HUES48 (cell line): ENCODE data around the gene PMPCA.

Experiments
- H3K27ac ChIP-seq: one replicate; pipeline ENCODE4 v1.7.0; 2013; ENCODE audit warnings: low read depth, low read length, inconsistent platforms
- H3K27me3 ChIP-seq: 2 replicates; pipeline ENCODE4 v1.6.1; 2013; ENCODE audit warnings: mild to moderate bottlenecking, low read length; ENCODE audit not compliant: control insufficient read depth, insufficient read depth
- H3K36me3 ChIP-seq: 2 replicates; pipeline ENCODE4 v1.6.1; 2013; ENCODE audit warnings: low read length; ENCODE audit not compliant: control insufficient read depth, insufficient read depth
- H3K4me1 ChIP-seq: 2 replicates; pipeline ENCODE4 v1.6.1; 2013; ENCODE audit warnings: mild to moderate bottlenecking, low read length; ENCODE audit not compliant: control insufficient read depth, insufficient read depth
- H3K4me3 ChIP-seq: 2 replicates; pipeline ENCODE4 v1.5.1; 2013; ENCODE audit warnings: mild to moderate bottlenecking, low read depth, low read length
- H3K9ac ChIP-seq: 2 replicates; pipeline ENCODE4 v1.6.1; 2013; ENCODE audit warnings: mild to moderate bottlenecking, low read depth, low read length, moderate library complexity
- H3K9me3 ChIP-seq: 2 replicates; pipeline ENCODE4 v1.6.1; 2013; ENCODE audit warnings: low read length; ENCODE audit not compliant: control insufficient read depth, insufficient read depth

The PMPCA gene

DNA sequence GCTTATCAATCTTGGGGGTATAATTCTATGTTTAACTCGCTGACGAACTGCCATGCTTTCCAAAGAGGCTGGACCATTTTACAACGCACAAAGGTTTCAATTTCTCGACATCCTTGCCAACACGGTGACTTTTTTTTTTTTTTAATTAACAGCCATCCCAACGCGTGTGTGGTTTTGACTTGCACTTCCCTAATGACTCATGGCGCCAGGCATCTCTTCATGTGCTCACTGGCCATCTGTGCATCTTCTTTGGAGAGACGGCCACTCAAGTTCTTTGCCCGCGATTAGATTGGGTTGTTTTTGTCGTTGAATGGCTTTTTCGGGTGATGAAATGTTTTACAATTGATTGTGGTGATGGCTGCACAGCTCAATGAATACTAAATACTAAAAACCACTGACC is 24.4 kb upstream of the PMPCA start:
- no peaks in the 10 kb centered on the region for H3K27me3 ChIP-seq
- H3K4me1 ChIP-seq: no peaks in the 10 kb centered on the region
- no peaks in the 10 kb centered on the region for H3K9me3 ChIP-seq
- H3K4me3 ChIP-seq: no peak overlapping the region
- no peak overlapping the region for H3K9ac ChIP-seq
- no peak overlapping the region for H3K27ac ChIP-seq
- H3K36me3 ChIP-seq: peaks cover 90% of the 10 kb centered on the region

GRCh38 chr9:136387217-136387616 is 23.2 kb upstream of the PMPCA start:
- H3K4me3 ChIP-seq: no peak overlapping the region
- H3K9ac ChIP-seq: no peak overlapping the region
- no peaks in the 10 kb centered on the region for H3K9me3 ChIP-seq
- peaks cover 90% of the 10 kb centered on the region for H3K36me3 ChIP-seq
- no peaks in the 10 kb centered on the region for H3K27me3 ChIP-seq
- no peak overlapping the region for H3K27ac ChIP-seq
- no peaks in the 10 kb centered on the region for H3K4me1 ChIP-seq

DNA sequence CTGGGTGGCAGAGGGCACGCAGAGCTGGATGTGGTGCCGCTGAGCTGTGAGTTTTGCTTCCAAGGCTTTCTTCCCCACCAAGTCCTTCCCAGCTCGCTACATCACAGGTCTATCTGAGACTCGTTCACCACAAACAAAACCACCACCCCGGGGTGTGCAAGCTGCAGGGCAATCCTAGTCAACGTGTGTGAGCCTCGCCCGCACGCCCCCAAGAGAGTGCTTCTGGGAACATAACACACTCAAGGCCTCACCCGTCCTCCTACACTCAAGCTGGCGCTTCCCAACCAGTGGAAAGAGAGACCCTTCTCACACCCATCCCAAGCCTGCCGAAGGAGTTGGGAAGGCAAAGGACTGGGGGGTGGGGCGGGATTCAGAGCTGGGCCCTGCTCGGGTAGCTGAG is 21.1 kb upstream of the PMPCA start:
- no peaks in the 10 kb centered on the region for H3K27me3 ChIP-seq
- H3K27ac ChIP-seq: no peak overlapping the region
- H3K9ac ChIP-seq: no peak overlapping the region
- H3K9me3 ChIP-seq: no peaks in the 10 kb centered on the region
- no peak overlapping the region for H3K4me3 ChIP-seq
- no peaks in the 10 kb centered on the region for H3K4me1 ChIP-seq
- H3K36me3 ChIP-seq: peaks cover 91% of the 10 kb centered on the region

DNA sequence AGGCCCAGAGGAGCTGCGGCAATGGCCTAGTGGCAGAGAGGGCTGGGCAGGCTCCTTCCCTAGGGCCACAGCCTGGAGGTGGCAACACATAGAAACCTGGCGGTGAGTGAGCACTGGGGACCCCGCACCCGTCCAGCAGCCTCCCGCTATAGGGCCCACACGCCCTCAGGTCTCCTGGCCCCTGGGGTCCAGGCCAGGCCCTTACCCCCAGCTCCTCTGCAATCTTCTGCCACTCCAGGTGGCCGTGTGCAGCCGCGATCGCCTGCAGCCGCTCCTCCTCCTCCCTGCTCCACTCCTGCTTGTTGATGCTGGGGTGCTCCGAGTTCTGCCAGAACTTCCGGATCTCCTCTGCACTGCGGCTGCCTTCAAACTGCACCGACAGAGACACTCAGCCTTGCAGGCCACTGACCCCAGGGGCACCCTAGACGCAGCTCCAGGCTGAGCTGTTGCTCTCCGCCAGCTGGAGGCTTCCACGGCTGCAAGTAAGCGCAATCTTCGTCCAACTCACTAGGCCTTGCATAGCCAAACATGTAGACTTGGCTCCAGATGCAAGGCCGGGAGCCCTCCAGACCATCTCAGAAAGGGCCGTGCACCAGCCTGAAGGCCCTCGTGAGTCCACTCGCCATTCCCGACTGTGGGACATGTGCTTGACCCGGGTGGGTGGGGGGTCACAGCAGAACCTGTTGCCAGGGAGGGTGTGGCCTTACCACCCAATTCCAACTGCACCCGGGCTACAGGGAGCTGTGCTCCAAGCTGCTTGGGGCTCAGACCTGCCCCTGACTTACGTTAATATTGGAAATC is 18.5 kb upstream of the PMPCA start:
- Histone ChIP-seq H3K4me3 (no peak overlapping the region), H3K27me3 (no peaks in the 10 kb centered on the region), H3K9me3 (no peaks in the 10 kb centered on the region), H3K27ac (no peak overlapping the region), H3K9ac (no peak overlapping the region), H3K4me1 (no peaks in the 10 kb centered on the region), H3K36me3 (peaks cover 95% of the 10 kb centered on the region)

DNA sequence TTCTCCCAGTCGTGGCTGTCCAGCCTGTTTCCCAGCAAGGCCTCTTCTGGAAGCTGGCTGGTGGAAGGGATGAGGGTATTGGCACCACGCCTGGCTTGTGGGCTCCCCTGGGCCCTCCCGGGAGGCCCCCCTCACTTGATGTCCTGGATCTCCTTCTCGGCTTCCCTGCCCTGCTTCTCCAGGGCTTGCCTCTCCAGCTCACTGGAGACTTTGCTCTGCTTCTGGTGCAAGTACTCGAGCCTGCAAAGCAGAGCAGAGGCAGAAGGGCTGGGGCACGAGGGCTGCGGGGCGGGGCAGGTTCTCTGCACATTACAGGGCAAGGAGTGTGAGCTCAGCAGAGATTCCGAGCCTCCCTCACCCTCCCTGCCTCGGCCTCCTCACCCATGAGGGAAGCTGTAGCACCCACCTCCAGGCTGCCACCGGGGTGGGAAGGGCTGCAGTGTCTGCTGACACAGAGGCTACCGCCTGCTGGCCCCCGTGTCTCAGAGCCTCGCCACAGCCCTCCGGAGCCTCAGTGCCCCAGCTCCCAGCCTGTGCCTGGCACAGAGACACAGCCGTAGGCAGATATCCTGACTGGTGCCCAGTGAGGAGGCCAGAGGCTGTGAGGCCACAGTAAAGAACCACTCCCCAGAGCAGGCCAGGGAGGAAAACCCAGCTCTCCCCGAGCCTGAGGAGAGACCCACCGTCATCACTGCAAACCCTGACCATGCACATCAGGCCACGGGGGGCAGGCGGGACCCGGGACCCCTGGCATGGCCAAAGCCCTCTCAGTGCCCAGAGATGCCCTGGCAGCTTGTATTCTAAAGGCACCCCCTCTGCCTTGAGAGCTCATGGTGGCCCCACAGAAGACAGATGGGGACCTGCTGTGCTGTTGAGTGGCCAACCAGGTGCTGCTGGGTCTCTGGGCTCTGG is 17.7 kb upstream of the PMPCA start:
- H3K9ac ChIP-seq: no peak overlapping the region
- no peaks in the 10 kb centered on the region for H3K27me3 ChIP-seq
- H3K9me3 ChIP-seq: no peaks in the 10 kb centered on the region
- no peaks in the 10 kb centered on the region for H3K4me1 ChIP-seq
- H3K36me3 ChIP-seq: peaks cover 93% of the 10 kb centered on the region
- H3K4me3 ChIP-seq: no peak overlapping the region
- H3K27ac ChIP-seq: no peak overlapping the region

DNA sequence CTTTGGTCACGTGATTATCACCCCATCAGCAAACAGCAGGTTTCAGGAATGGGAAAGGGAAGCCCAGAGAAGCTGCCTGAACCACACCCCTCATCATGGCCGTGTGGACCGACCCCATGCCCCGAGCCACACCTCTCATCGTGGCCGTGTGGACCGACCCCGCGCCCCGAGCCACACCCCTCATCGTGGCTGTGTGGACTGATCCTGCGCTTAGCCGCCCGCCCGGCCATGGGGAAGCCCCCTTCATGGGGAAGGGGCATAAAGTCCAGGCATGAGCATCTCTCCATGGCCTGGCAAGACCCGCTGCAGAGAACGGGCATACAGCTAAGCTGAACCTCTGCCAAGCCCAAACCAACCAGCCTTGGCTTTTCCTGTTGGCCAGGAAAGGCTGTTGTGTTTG is 16.9 kb upstream of the PMPCA start:
- no peaks in the 10 kb centered on the region for H3K27me3 ChIP-seq
- no peaks in the 10 kb centered on the region for H3K4me1 ChIP-seq
- H3K4me3 ChIP-seq: no peak overlapping the region
- no peak overlapping the region for H3K9ac ChIP-seq
- no peaks in the 10 kb centered on the region for H3K9me3 ChIP-seq
- no peak overlapping the region for H3K27ac ChIP-seq
- H3K36me3 ChIP-seq: peaks cover 93% of the 10 kb centered on the region

- H3K27ac ChIP-seq: no peak overlapping the region
- no peaks in the 10 kb centered on the region for H3K27me3 ChIP-seq
- no peaks in the 10 kb centered on the region for H3K9me3 ChIP-seq
- H3K4me1 ChIP-seq: peaks cover 5% of the 10 kb centered on the region; the same call in 1 of the 2 replicates
- peaks cover 88% of the 10 kb centered on the region for H3K36me3 ChIP-seq
- no peak overlapping the region for H3K4me3 ChIP-seq
- no peak overlapping the region for H3K9ac ChIP-seq
Measured at GRCh38 chr9:136394312-136395019, 16.0 kb upstream of the PMPCA start.

DNA sequence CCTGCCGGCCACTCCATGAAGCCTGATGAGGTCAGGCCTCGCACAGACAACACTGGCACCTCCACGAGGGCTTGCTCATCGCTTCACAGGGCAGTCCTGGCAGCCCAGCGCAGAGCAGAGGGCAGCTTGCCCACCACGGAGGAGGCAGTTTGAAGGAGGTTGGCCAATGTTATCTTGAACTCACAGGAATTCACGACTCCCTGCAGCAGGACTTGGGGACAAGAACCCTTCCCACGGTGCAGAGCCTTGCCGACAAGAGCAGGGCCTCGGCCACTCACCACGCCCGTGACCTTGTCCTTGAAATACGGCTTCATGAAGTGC is 15.5 kb upstream of the PMPCA start:
- no peak overlapping the region for H3K27ac ChIP-seq

GRCh38 chr9:136395345-136396218 is 14.9 kb upstream of the PMPCA start:
- Histone ChIP-seq H3K36me3 (peaks cover 78% of the 10 kb centered on the region), H3K27me3 (no peaks in the 10 kb centered on the region), H3K9me3 (no peaks in the 10 kb centered on the region), H3K27ac (no peak overlapping the region), H3K4me3 (no peak overlapping the region), H3K9ac (no peak overlapping the region), H3K4me1 (peaks cover 7% of the 10 kb centered on the region; the same call in 1 of the 2 replicates)

More for the DNA sequence above, 15.5 kb upstream of the PMPCA start:
- Histone ChIP-seq H3K9me3 (no peaks in the 10 kb centered on the region), H3K9ac (no peak overlapping the region), H3K36me3 (peaks cover 82% of the 10 kb centered on the region), H3K4me3 (no peak overlapping the region), H3K27me3 (no peaks in the 10 kb centered on the region), H3K4me1 (peaks cover 5% of the 10 kb centered on the region; the same call in 1 of the 2 replicates)

DNA sequence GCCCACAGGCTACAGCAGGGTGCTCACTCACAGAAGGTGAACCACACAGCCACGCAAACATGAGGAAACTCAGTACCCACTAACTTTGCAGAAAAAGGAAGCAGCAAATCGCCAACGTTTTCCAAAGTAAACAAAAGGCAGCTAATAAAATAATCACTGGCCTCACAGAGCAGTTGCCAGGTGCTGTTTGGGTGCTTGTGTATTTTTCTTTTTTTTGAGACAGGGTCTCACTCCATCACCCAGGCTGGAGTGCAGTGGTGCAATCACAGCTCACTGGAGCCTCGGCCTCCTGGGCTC is 14.3 kb upstream of the PMPCA start:
- H3K4me1 ChIP-seq: peaks cover 7% of the 10 kb centered on the region; the same call in 1 of the 2 replicates
- H3K27me3 ChIP-seq: no peaks in the 10 kb centered on the region
- no peak overlapping the region for H3K27ac ChIP-seq
- H3K36me3 ChIP-seq: peaks cover 75% of the 10 kb centered on the region
- H3K9ac ChIP-seq: no peak overlapping the region
- no peak overlapping the region for H3K4me3 ChIP-seq
- H3K9me3 ChIP-seq: no peaks in the 10 kb centered on the region
